IPS-15b (cell line): ENCODE data around the gene ETV6.
"Not testable (repeated sequence)": the region's sequence is repeated elsewhere in the genome, so short reads cannot be mapped to it uniquely, and the experiment has no call there.

Experiments used
- H3K27me3 ChIP-seq: one replicate; pipeline ENCODE4 v1.6.1; 2013; ENCODE audit warnings: low read length; ENCODE audit not compliant: control insufficient read depth, insufficient read depth
- H3K36me3 ChIP-seq: one replicate; pipeline ENCODE4 v1.6.1; 2013; ENCODE audit warnings: low read length; ENCODE audit not compliant: control insufficient read depth, insufficient read depth
- H3K4me1 ChIP-seq: one replicate; pipeline ENCODE4 v1.6.1; 2013; ENCODE audit warnings: mild to moderate bottlenecking, low read length; ENCODE audit not compliant: control insufficient read depth, insufficient read depth
- H3K4me3 ChIP-seq: one replicate; pipeline ENCODE4 v1.5.1; 2013; ENCODE audit warnings: low read depth, low read length
- H3K9ac ChIP-seq: one replicate; pipeline ENCODE4 v1.6.1; 2013; ENCODE audit warnings: low read depth, mild to moderate bottlenecking, low read length
- H3K9me3 ChIP-seq: one replicate; pipeline ENCODE4 v1.6.1; 2013; ENCODE audit warnings: mild to moderate bottlenecking, low read length; ENCODE audit not compliant: control insufficient read depth, insufficient read depth

Gene ETV6

GRCh38 chr12:11627709-11628108 is 21.8 kb upstream of the ETV6 start:
- H3K27me3 ChIP-seq, H3K9me3 ChIP-seq, H3K9ac ChIP-seq, H3K4me1 ChIP-seq, H3K36me3 ChIP-seq, H3K4me3 ChIP-seq: not testable (repeated sequence)

- Histone ChIP-seq H3K9me3 (no peaks in the 10 kb centered on the region), H3K27me3 (no peaks in the 10 kb centered on the region), H3K4me1 (peaks cover 3% of the 10 kb centered on the region), H3K36me3 (no peaks in the 10 kb centered on the region), H3K9ac (no peak overlapping the region), H3K4me3 (no peak overlapping the region)
Observed at GRCh38 chr12:11628353-11628752, 21.1 kb upstream of the ETV6 start.

GRCh38 chr12:11630046-11630706 is 19.3 kb upstream of the ETV6 start:
- Histone ChIP-seq H3K9me3 (no peaks in the 10 kb centered on the region), H3K9ac (no peak overlapping the region), H3K36me3 (no peaks in the 10 kb centered on the region)

GRCh38 chr12:11631288-11631687 is 18.2 kb upstream of the ETV6 start:
- H3K27me3 ChIP-seq: no peaks in the 10 kb centered on the region
- no peaks in the 10 kb centered on the region for H3K4me1 ChIP-seq
- H3K9ac ChIP-seq: no peak overlapping the region
- no peaks in the 10 kb centered on the region for H3K36me3 ChIP-seq
- H3K4me3 ChIP-seq: no peak overlapping the region
- H3K9me3 ChIP-seq: peaks cover 3% of the 10 kb centered on the region

More at GRCh38 chr12:11630046-11630706, 19.3 kb upstream of the ETV6 start:
- no peak overlapping the region for H3K4me3 ChIP-seq
- H3K4me1 ChIP-seq: no peaks in the 10 kb centered on the region
- H3K27me3 ChIP-seq: no peaks in the 10 kb centered on the region

GRCh38 chr12:11631881-11632280 is 17.6 kb upstream of the ETV6 start:
- H3K36me3 ChIP-seq, H3K9ac ChIP-seq, H3K4me1 ChIP-seq, H3K27me3 ChIP-seq, H3K4me3 ChIP-seq, H3K9me3 ChIP-seq: not testable (repeated sequence)

- H3K27me3 ChIP-seq: no peaks in the 10 kb centered on the region
- no peak overlapping the region for H3K4me3 ChIP-seq
- no peaks in the 10 kb centered on the region for H3K36me3 ChIP-seq
- H3K9me3 ChIP-seq: peaks cover 8% of the 10 kb centered on the region
- H3K4me1 ChIP-seq: no peaks in the 10 kb centered on the region
- H3K9ac ChIP-seq: no peak overlapping the region
Observed at GRCh38 chr12:11633968-11634367, 15.5 kb upstream of the ETV6 start.

- Histone ChIP-seq H3K9ac (no peak overlapping the region), H3K36me3 (no peaks in the 10 kb centered on the region), H3K27me3 (no peaks in the 10 kb centered on the region), H3K4me3 (no peak overlapping the region), H3K4me1 (no peaks in the 10 kb centered on the region), H3K9me3 (peaks cover 8% of the 10 kb centered on the region)
Observed at GRCh38 chr12:11635341-11635740, 14.1 kb upstream of the ETV6 start.

GRCh38 chr12:11638315-11638916 is 11.1 kb upstream of the ETV6 start:
- no peaks in the 10 kb centered on the region for H3K27me3 ChIP-seq
- no peak overlapping the region for H3K4me3 ChIP-seq
- no peaks in the 10 kb centered on the region for H3K36me3 ChIP-seq
- peaks cover 8% of the 10 kb centered on the region for H3K9me3 ChIP-seq
- H3K9ac ChIP-seq: no peak overlapping the region
- H3K4me1 ChIP-seq: no peaks in the 10 kb centered on the region

- Histone ChIP-seq H3K4me1 (no peaks in the 10 kb centered on the region), H3K9ac (no peak overlapping the region), H3K36me3 (no peaks in the 10 kb centered on the region), H3K4me3 (no peak overlapping the region), H3K27me3 (no peaks in the 10 kb centered on the region), H3K9me3 (peaks cover 8% of the 10 kb centered on the region)
Observed at GRCh38 chr12:11639454-11639853, 10.0 kb upstream of the ETV6 start.

GRCh38 chr12:11641522-11641921 is 8.0 kb upstream of the ETV6 start:
- H3K27me3 ChIP-seq: no peaks in the 10 kb centered on the region
- H3K36me3 ChIP-seq: no peaks in the 10 kb centered on the region
- no peak overlapping the region for H3K9ac ChIP-seq
- H3K9me3 ChIP-seq: peaks cover 2% of the 10 kb centered on the region
- no peak overlapping the region for H3K4me3 ChIP-seq
- H3K4me1 ChIP-seq: no peaks in the 10 kb centered on the region

GRCh38 chr12:11642785-11643184 is 6.7 kb upstream of the ETV6 start:
- H3K4me1 ChIP-seq: no peaks in the 10 kb centered on the region
- H3K27me3 ChIP-seq: no peaks in the 10 kb centered on the region
- no peaks in the 10 kb centered on the region for H3K9me3 ChIP-seq
- no peak overlapping the region for H3K4me3 ChIP-seq
- no peak overlapping the region for H3K9ac ChIP-seq
- no peaks in the 10 kb centered on the region for H3K36me3 ChIP-seq

GRCh38 chr12:11645391-11645790 is 4.1 kb upstream of the ETV6 start:
- H3K9ac ChIP-seq: no peak overlapping the region
- H3K9me3 ChIP-seq: no peaks in the 10 kb centered on the region
- no peaks in the 10 kb centered on the region for H3K36me3 ChIP-seq
- H3K4me3 ChIP-seq: no peak overlapping the region
- H3K27me3 ChIP-seq: no peaks in the 10 kb centered on the region
- no peaks in the 10 kb centered on the region for H3K4me1 ChIP-seq
